Activated T-cell treated with anti-CD3 and anti-CD28 coated beads, Interleukin-2, amount 50 U/mL, for 72 hours (primary cell): ENCODE data around the gene COMMD8. TPM values are rescaled to one million over a fixed set of nuclear protein-coding genes. Genes with fewer than 3 reads are reported as not detected.

Experiments used
- ATAC-seq, 2 donors: fragments of 150-1000 bp; cut with Tn5 transposase; replicated peaks in 1 of 2; 2 replicates each; pipeline ENCODE4 v1.10.0; 2021; ENCODE audit warnings: moderate library complexity in 2 of 2, mild to moderate bottlenecking in 1 of 2
- DNase-seq, 2 donors: peaks; one replicate each; pipeline ENCODE4 v3.0.0; 2021 to 2022; ENCODE audit warnings: mixed read lengths in 1 of 2
- H3K27ac Mint-ChIP-seq: one replicate; pipeline ENCODE4 v1.8.0; 2022; ENCODE audit warnings: mild to moderate bottlenecking, moderate library complexity, mixed read lengths
- H3K27me3 Mint-ChIP-seq: one replicate; pipeline ENCODE4 v1.8.0; 2022; ENCODE audit warnings: low read depth, mixed read lengths
- H3K36me3 Mint-ChIP-seq, 2 donors: one replicate each; pipeline ENCODE4 v1.8.0; 2022; ENCODE audit warnings: mixed read lengths in 2 of 2, mild to moderate bottlenecking in 1 of 2; ENCODE audit not compliant: insufficient read depth in 2 of 2
- H3K4me1 Mint-ChIP-seq: one replicate; pipeline ENCODE4 v1.8.0; 2022; ENCODE audit warnings: low read depth, mixed read lengths
- H3K4me3 Mint-ChIP-seq, 2 donors: one replicate each; pipeline ENCODE4 v1.8.0; 2022; ENCODE audit warnings: mild to moderate bottlenecking in 2 of 2, mixed read lengths in 2 of 2, moderate library complexity in 2 of 2
- H3K9me3 Mint-ChIP-seq, 2 donors: one replicate each; pipeline ENCODE4 v1.8.0; 2022; ENCODE audit warnings: mixed read lengths in 2 of 2
- total RNA-seq, 2 donors: library from RNA; stranded (reverse); gene quantifications; one replicate each; pipeline ENCODE4 v1.2.3, GENCODE V29; 2022

Gene COMMD8
- total RNA-seq, 2 donors from 2014 or later = 14.1 to 21.6 TPM

DNA sequence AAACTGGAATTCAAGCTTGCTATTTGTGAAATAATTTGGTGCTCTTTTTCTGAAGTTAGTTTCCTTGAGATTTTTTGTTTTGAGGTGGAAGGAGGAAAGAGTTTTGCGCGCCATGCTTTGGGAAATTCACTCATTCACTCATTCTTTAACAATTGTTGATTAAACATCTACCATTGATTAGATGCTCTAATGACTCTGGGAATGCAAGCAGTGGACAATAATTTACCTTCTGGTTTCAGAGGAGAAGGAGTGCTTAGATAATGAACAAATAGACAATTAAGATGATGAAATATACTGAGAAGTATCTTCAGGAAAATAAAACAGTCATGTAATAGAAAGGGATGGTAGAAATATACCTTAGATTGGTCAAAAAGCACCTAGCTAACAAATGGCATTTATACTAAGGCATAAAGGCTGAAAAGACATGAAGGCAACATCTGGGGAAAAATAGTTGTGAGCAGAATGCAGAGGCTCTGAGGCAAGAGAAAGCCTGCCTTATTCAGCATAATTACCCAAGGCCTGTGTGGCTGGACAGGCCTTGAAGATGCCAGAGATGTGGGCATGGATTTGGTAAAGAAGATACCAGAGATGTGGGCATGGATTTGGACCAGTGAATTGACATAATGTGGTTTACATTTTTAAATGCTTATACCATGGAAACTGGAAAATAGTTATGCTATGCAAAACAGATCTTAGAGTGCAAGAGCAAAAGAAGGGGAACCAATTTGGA, 2.7 kb upstream of the COMMD8 start:
- ATAC-seq = no peak
- no peak for DNase-seq
- Mint-ChIP-seq H3K36me3 (no peaks in the 10 kb centered on the region), H3K4me1 (peaks cover 19% of the 10 kb centered on the region), H3K27ac (peak overlapping the region; percentile 20), H3K9me3 (no peaks in the 10 kb centered on the region), H3K4me3 (no peak overlapping the region), H3K27me3 (no peaks in the 10 kb centered on the region)

DNA sequence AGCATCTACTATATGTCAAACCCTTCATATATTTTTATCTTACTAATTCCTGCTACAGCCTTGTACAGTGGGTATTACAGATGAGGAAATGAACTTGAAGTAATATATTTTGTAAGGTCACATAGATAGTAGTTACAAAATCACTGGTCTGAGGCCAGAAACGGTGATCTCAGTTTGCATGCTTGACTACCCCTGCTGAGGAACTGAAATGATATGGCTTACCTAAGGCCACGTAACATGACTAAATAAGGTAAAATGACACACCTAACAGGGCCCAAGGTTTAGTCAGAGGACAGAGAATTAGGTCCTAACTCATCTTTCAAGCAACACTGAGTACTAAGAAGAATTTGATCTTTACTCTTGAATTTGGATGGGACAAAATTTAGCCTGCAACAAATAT, 1.5 kb upstream of the COMMD8 start:
- H3K27ac Mint-ChIP-seq = no peak overlapping the region
- peaks cover 19% of the 10 kb centered on the region for H3K4me1 Mint-ChIP-seq
- no peak for DNase-seq
- no peaks in the 10 kb centered on the region for H3K36me3 Mint-ChIP-seq
- no peak overlapping the region for H3K4me3 Mint-ChIP-seq
- H3K27me3 Mint-ChIP-seq = no peaks in the 10 kb centered on the region
- no peaks in the 10 kb centered on the region for H3K9me3 Mint-ChIP-seq
- ATAC-seq = no peak

DNA sequence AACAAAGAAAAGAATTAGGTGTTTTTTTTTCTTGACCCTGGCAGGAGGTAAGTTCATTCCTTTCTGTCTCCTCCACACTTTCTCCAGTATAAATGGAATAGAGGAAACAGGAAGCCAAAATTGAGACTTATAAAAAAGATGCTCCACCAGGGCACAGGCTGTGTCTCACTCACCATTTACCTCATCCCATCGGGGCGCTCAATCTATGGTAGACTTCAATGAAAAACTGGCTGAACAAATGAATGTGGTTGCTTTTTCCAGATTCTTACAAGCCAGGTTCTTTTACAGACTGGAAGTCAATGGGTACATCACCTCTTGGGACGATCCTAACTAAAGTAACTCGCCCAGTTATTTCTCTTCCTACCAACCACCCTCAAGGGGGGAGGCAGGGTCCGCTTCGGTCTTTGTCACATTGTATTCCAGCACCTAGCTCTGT, 685 bp downstream of the COMMD8 start:
- H3K27me3 Mint-ChIP-seq = no peaks in the 10 kb centered on the region
- no peaks in the 10 kb centered on the region for H3K36me3 Mint-ChIP-seq
- H3K27ac Mint-ChIP-seq = peak overlapping the region; percentile 56
- DNase-seq (no peak), ATAC-seq (peak; percentile 1 to 5)
- peak overlapping the region; percentile 88 to 94 for H3K4me3 Mint-ChIP-seq
- H3K4me1 Mint-ChIP-seq = peaks cover 19% of the 10 kb centered on the region
- H3K9me3 Mint-ChIP-seq = no peaks in the 10 kb centered on the region

DNA sequence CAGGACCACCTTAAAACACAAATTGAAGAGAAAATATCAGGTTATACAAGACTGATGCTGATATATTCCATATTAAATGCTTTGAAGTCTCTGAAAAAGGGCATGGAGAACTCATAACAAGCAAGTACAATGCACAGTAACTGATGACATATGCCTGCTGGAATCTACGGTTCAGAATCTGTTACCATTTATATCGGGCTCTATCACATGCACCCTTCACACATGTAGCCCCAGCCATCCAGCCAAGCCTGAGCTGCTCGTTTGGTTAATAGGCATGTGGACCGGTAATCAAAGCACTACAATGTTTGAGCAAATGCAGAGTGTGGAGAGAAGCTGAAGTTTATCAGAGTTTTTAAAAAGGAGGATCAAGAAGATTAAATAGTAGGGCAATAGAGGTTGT, 11.8 kb downstream of the COMMD8 start:
- Mint-ChIP-seq H3K4me3 (no peak overlapping the region), H3K27ac (no peak overlapping the region), H3K36me3 (peaks cover 0 to 4% of the 10 kb centered on the region in 2 donors), H3K9me3 (no peaks in the 10 kb centered on the region), H3K4me1 (no peaks in the 10 kb centered on the region), H3K27me3 (no peaks in the 10 kb centered on the region)
- DNase-seq (no peak), ATAC-seq (no peak)

DNA sequence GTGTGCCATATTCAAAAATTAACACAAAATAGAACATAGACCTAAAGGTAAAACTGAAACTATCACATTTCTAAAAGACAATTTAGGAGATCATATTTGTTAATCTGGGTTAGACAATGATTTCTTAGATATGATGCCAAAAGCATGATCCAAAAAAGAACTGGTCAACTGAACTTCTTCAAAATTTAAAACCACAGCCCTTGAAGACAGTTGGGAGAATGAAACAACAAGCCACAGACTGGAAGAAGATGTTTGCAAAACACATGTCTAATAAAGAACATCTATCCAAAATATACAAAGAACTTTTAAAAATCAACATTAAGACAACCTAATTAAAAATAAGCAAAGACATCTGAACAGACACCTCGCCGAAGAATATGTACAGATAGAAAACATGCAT, 19.5 kb downstream of the COMMD8 start:
- Mint-ChIP-seq H3K4me3 (no peak overlapping the region), H3K27me3 (no peaks in the 10 kb centered on the region), H3K36me3 (no peaks in the 10 kb centered on the region), H3K9me3 (no peaks in the 10 kb centered on the region), H3K4me1 (peaks cover 6% of the 10 kb centered on the region), H3K27ac (no peak overlapping the region)
- ATAC-seq = no peak
- no peak for DNase-seq

DNA sequence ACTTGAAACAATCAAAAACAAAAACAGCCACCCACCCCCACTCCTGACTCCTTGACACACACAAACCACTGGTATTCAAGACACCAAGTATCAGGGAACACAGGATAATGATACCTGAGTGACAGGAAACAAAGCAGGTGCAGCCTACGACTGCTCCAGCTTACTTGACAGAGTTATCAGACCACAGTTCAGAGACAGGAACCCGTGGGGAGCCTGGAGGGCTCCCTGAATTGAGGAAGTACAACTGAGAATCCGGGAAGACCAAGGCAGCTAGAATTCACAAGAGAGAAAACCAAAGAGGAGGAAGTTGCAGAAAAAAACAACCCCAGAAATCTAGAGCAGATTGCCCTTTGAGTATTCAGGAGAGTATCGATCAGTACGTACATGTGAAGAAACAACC, 20.5 kb downstream of the COMMD8 start:
- no peaks in the 10 kb centered on the region for H3K27me3 Mint-ChIP-seq
- no peak overlapping the region for H3K27ac Mint-ChIP-seq
- H3K36me3 Mint-ChIP-seq = no peaks in the 10 kb centered on the region
- peaks cover 6% of the 10 kb centered on the region for H3K4me1 Mint-ChIP-seq
- H3K4me3 Mint-ChIP-seq = no peak overlapping the region
- ATAC-seq (no peak), DNase-seq (no peak)
- H3K9me3 Mint-ChIP-seq = no peaks in the 10 kb centered on the region

DNA sequence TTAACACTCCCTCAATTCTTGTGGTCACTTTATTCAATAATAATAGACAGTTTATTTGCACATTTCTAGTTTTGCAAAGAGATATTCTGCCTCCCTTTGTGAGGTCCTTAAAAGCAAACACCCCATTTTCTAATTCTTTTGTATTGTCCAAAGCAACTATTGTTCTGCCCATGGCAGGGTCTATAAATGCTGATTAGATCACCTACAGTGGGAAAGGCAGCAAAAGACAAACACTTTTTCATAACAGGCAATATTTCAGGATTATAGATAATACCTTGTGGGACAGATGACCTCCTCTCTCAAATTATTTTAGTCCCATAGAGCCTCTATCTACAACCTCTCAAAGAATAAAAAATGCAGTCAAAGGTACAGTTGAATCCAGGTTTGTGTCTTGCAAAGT, 28.6 kb downstream of the COMMD8 start:
- Mint-ChIP-seq H3K27me3 (no peaks in the 10 kb centered on the region), H3K9me3 (peaks cover 0 to 1% of the 10 kb centered on the region in 2 donors)

DNA sequence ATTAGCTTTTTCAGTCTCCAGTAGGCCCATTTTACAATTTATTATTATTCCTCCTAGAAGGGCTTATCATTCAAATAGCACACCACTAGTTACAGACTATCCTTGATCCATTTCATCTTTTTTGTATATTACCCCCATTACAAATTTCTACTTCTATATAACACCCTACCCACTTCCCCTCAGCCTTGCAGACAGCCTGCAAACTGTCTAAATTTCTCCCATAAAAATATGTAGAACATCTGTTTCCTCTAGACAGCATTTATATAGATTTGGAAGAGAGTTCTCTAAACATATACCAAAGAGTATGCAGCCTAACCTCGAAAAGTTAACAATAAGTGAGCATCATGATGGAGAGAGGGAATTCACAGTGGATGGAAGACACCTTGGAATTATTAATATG, 30.8 kb downstream of the COMMD8 start:
- DNase-seq (no peak), ATAC-seq (no peak)
- peaks cover 0 to 1% of the 10 kb centered on the region in 2 donors for H3K9me3 Mint-ChIP-seq
- no peak overlapping the region for H3K4me3 Mint-ChIP-seq
- H3K36me3 Mint-ChIP-seq = no peaks in the 10 kb centered on the region
- no peaks in the 10 kb centered on the region for H3K27me3 Mint-ChIP-seq
- no peak overlapping the region for H3K27ac Mint-ChIP-seq
- no peaks in the 10 kb centered on the region for H3K4me1 Mint-ChIP-seq

More for the DNA sequence above, 28.6 kb downstream of the COMMD8 start:
- Mint-ChIP-seq H3K4me1 (no peaks in the 10 kb centered on the region), H3K36me3 (no peaks in the 10 kb centered on the region), H3K27ac (no peak overlapping the region), H3K4me3 (no peak overlapping the region)
- DNase-seq (no peak), ATAC-seq (no peak)

DNA sequence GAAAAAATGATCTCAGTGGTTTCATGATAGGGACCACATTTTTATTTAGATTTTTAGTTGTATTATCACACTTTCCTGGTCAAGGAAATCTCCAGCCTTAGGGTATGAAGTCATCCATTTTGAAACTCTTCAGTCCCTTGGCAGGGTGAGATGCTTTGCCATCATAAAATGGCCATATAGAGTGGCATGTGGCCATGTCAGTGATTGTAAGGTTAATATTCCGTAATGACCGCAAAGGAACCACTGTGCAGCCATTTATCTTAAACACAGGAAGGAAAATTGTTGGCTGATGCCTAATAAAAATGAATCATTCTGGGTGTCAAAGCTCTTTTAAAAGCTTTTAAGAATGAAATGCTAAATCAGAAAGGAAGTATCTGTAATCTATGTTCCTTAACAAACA, 35.6 kb downstream of the COMMD8 start:
- ATAC-seq (no peak), DNase-seq (no peak)
- Mint-ChIP-seq H3K27me3 (peaks cover under 1% of the 10 kb centered on the region), H3K4me1 (no peaks in the 10 kb centered on the region), H3K9me3 (no peaks in the 10 kb centered on the region), H3K36me3 (no peaks in the 10 kb centered on the region), H3K4me3 (no peak overlapping the region), H3K27ac (no peak overlapping the region)

DNA sequence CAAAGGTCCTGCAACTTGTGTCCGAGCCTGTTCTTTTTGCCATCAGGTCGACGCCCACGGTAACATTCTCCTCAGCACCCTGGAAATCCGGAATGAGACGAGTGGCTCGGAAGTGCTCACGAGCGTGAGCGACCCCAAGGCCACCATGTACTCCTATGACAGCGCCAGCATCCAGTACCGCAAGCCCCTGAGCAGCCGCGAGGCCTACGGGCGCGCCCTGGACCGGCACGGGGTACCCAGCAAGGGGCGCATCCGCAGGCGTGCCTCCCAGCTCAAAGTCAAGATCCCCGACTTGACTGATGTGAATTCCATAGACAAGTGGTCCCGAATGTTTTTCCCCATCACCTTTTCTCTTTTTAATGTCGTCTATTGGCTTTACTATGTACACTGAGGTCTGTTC, 37.9 kb downstream of the COMMD8 start:
- no peaks in the 10 kb centered on the region for H3K9me3 Mint-ChIP-seq
- no peaks in the 10 kb centered on the region for H3K4me1 Mint-ChIP-seq
- H3K27me3 Mint-ChIP-seq = peaks cover 9% of the 10 kb centered on the region
- no peak overlapping the region for H3K27ac Mint-ChIP-seq
- no peak for DNase-seq
- H3K36me3 Mint-ChIP-seq = no peaks in the 10 kb centered on the region
- H3K4me3 Mint-ChIP-seq = no peak overlapping the region
- ATAC-seq = no peak

DNA sequence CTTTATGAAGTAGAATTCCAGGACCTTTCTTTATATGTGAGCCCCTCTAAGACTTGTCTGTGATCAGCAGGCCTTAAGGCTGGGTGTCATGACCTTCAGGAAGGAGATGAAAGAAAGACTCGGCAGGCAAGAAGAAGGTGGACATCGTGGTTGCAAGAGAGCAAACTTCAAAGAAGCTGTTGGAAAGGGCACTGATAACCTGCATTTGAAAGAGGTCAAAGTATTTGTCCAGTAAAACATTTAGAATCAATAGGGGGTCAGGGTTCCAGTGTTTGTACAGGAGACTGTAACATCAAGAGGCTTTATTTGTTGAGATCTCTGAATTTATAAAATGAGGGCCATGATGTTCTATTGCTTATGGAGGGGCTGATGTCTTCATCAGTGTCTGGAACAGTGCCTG, 44.2 kb downstream of the COMMD8 start:
- peaks cover 0 to 3% of the 10 kb centered on the region in 2 donors for H3K9me3 Mint-ChIP-seq
- DNase-seq (no peak), ATAC-seq (no peak)
- H3K4me3 Mint-ChIP-seq = no peak overlapping the region
- H3K27ac Mint-ChIP-seq = no peak overlapping the region
- no peaks in the 10 kb centered on the region for H3K36me3 Mint-ChIP-seq
- no peaks in the 10 kb centered on the region for H3K4me1 Mint-ChIP-seq
- peaks cover 9% of the 10 kb centered on the region for H3K27me3 Mint-ChIP-seq

DNA sequence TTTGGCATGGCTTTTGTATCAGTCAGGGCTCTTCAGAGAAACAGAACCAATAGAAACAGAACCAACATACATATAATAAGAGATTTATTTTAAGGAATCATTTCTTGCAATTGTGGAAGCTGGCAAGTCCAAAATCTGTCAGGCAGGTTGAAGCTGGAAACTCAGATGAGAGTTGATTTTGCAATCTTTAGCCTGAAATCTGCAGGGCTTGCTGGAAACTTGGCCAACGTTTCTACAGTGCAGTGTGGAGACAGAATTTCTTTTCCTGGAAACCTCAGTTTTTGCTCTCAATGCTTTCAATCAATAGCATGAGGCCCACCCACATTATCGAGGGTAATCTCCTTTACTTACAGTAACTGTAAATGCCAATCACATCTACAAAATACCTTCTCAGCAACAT, 45.4 kb downstream of the COMMD8 start:
- Mint-ChIP-seq H3K9me3 (peaks cover 0 to 3% of the 10 kb centered on the region in 2 donors), H3K27ac (no peak overlapping the region), H3K36me3 (no peaks in the 10 kb centered on the region), H3K4me3 (no peak overlapping the region), H3K27me3 (peaks cover 9% of the 10 kb centered on the region), H3K4me1 (no peaks in the 10 kb centered on the region)
- no peak for DNase-seq
- no peak for ATAC-seq

DNA sequence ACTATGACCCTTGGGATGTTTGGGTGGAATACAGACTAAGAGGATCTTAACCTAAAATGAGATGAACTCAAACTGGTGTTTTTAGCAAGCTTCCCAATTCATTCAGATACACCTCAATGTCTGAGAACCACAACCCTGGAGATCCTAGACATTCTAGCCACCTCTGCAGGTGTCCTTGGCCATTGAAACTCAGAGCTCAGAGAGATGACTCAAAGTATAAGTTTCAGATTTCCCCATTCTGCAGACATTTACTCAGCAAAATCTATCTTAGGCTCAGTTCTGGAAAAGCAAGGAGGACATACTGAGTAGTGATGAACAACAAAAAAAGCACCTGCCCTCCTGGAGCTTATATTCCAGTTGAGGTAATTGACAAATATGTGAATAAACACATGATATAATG, 47.8 kb downstream of the COMMD8 start:
- no peaks in the 10 kb centered on the region for H3K36me3 Mint-ChIP-seq
- no peak for DNase-seq
- H3K4me3 Mint-ChIP-seq = no peak overlapping the region
- H3K9me3 Mint-ChIP-seq = peaks cover 0 to 3% of the 10 kb centered on the region in 2 donors
- H3K27ac Mint-ChIP-seq = no peak overlapping the region
- H3K27me3 Mint-ChIP-seq = peaks cover 6% of the 10 kb centered on the region
- ATAC-seq = no peak
- H3K4me1 Mint-ChIP-seq = no peaks in the 10 kb centered on the region

DNA sequence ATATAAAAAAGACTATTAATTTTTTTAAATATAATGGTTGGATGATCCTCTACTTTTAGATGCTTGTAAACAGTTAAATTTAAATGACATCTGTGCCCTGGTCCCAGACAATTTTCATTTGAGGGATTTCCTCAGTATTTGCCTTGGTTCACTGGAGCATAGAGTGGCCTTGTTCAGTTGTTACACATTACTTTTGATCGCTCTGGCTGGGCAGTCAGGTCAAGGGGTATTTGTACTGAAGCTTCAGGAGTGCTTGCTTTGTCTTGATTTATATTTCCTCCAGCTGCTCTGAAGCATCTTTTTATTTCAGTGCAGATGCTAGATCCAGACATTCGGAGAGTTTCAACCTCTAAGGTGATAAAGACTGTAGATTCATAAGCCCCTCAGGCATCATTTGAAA, 50.0 kb downstream of the COMMD8 start:
- Mint-ChIP-seq H3K4me3 (no peak overlapping the region), H3K9me3 (peaks cover 0 to 3% of the 10 kb centered on the region in 2 donors), H3K36me3 (no peaks in the 10 kb centered on the region), H3K4me1 (no peaks in the 10 kb centered on the region), H3K27me3 (peaks cover 21% of the 10 kb centered on the region), H3K27ac (no peak overlapping the region)
- ATAC-seq (no peak), DNase-seq (no peak)
